Caco-2 (cell line): Measurements from ENCODE around the gene DEPDC5. TPM values are rescaled to one million over a fixed set of nuclear protein-coding genes. Genes with fewer than 3 reads are reported as not detected.
"Not testable (repeated sequence)": the region's sequence is repeated elsewhere in the genome, so short reads cannot be mapped to it uniquely, and the experiment has no call there.

Source experiments
- BruUV-seq: library from RNA; stranded (reverse); fragments of 400-500 nt; replicated peaks from 2 replicates; lab custom pipeline; 2021; lab: Mats Ljungman, UMichigan
- CTCF ChIA-PET: fragments of 300-600 bp; sonication (Branson Sonifier 250); formaldehyde crosslinking; loops from one replicate; lab custom pipeline; 2022; ENCODE audit warnings: antibody characterized with exemption; lab: Charles Lee
- POLR2A ChIA-PET: fragments of 300-600 bp; sonication (Branson Sonifier 250); formaldehyde crosslinking; loops from one replicate; lab custom pipeline; 2022; ENCODE audit warnings: antibody characterized with exemption; lab: Charles Lee
- DNase-seq, 2 experiments: peaks; one replicate each; pipeline versions ENCODE4 v3.0.0 to v3.0.0-alpha.2; 2020 to 2022
- H3K27me3 ChIP-seq: replicated peaks from 2 replicates; pipeline ENCODE4 v1.6.0; 2011; ENCODE audit warnings: low read length; ENCODE audit not compliant: control insufficient read depth, insufficient read depth
- H3K36me3 ChIP-seq: 2 replicates; pipeline ENCODE4 v1.5.1; 2011; ENCODE audit warnings: low read length; ENCODE audit not compliant: control insufficient read depth, insufficient read depth
- H3K4me1 ChIP-seq: fragments of 250-450 bp; sonication (Bioruptor Pico); 2 replicates; pipeline ENCODE4 v1.5.1; 2020; ENCODE audit warnings: mild to moderate bottlenecking
- H3K4me3 ChIP-seq: 2 replicates; pipeline ENCODE4 v1.5.1; 2011; ENCODE audit warnings: low read depth, mild to moderate bottlenecking, control low read depth, low read length
- H3K9me3 ChIP-seq: fragments of 250-450 bp; sonication (Bioruptor Pico); 2 replicates; pipeline ENCODE4 v1.5.1; 2020; ENCODE audit warnings: mild to moderate bottlenecking, moderate library complexity
- H3K27ac Mint-ChIP-seq: one replicate; pipeline ENCODE4 v1.8.0; 2022; ENCODE audit warnings: mixed read lengths; ENCODE audit not compliant: unreplicated experiment
- H3K27me3 Mint-ChIP-seq: one replicate; pipeline ENCODE4 v1.8.0; 2022; ENCODE audit warnings: mixed read lengths; ENCODE audit not compliant: insufficient read depth, unreplicated experiment
- H3K36me3 Mint-ChIP-seq: one replicate; pipeline ENCODE4 v1.8.0; 2022; ENCODE audit warnings: mild to moderate bottlenecking, mixed read lengths; ENCODE audit not compliant: insufficient read depth, unreplicated experiment
- H3K4me1 Mint-ChIP-seq: one replicate; pipeline ENCODE4 v1.8.0; 2022; ENCODE audit warnings: low read depth, mixed read lengths; ENCODE audit not compliant: unreplicated experiment
- H3K4me3 Mint-ChIP-seq: one replicate; pipeline ENCODE4 v1.8.0; 2022; ENCODE audit warnings: mild to moderate bottlenecking, moderate library complexity, mixed read lengths; ENCODE audit not compliant: unreplicated experiment
- H3K9me3 Mint-ChIP-seq: one replicate; pipeline ENCODE4 v1.8.0; 2022; ENCODE audit warnings: mixed read lengths; ENCODE audit not compliant: unreplicated experiment
- CTCF ChIP-seq, 2 experiments: fragments of 200-600 bp in 1 of 2; IDR thresholded peaks; 1 replicate in 1 of 2; 2 replicates in 1 of 2; pipeline versions ENCODE4 v1.5.1 to v1.8.0; 2011 to 2022; ENCODE audit warnings: antibody characterized with exemption in 1 of 2, control low read depth in 1 of 2, inconsistent platforms in 1 of 2, low read depth in 1 of 2, low read length in 1 of 2, mild to moderate bottlenecking in 1 of 2, moderate library complexity in 1 of 2; ENCODE audit not compliant: insufficient read depth in 1 of 2, severe bottlenecking in 1 of 2, unreplicated experiment in 1 of 2
- intact Hi-C: fragments of 100-400 bp; cut with micrococcal nuclease; formaldehyde crosslinking; loops from one replicate; pipeline ENCODE4 v1.10.0; 2022; ENCODE audit not compliant: unreplicated experiment
- total RNA-seq: library from RNA; stranded (reverse); gene quantifications from 2 replicates; pipeline ENCODE4 v1.2.3, GENCODE V29; 2022

DEPDC5 gene
- total RNA-seq, 1 experiment from 2014 or later = 19.4 TPM

DNA sequence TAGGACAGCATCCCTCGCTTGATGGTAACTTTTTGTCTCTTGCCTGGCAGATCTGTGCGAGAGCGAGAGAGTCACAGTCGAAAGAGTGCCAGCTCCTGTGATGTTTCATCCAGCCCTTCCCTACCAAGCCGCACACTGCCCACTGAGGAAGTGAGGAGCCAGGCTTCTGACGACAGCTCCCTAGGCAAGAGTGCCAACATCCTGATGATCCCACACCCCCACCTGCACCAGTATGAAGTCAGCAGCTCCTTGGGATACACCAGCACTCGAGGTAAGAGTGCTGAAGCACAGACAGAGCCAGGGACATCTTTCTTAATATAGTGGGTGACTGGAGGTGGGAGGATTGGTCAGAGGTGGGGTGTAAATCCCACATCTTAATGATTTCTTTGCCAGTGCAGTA, 61.1 kb downstream of the DEPDC5 start:
- TF ChIP-seq CTCF (IDR thresholded peaks at IDR 0.05; ENCODE audit: insufficient read depth in 1 of 2, low read depth in 1 of 2, low read length in 1 of 2, severe bottlenecking in 1 of 2, unreplicated experiment in 1 of 2) = no peak
- intact Hi-C loops = no loop called here
- peaks cover 4% of the 10 kb centered on the region; the same call in 1 of the 2 replicates for H3K4me1 ChIP-seq
- H3K27me3 ChIP-seq = no peaks in the 10 kb centered on the region
- no peaks in the 10 kb centered on the region for H3K27me3 Mint-ChIP-seq
- no peak overlapping the region for H3K4me3 Mint-ChIP-seq
- H3K36me3 Mint-ChIP-seq = peaks cover 45% of the 10 kb centered on the region
- no peaks in the 10 kb centered on the region for H3K9me3 ChIP-seq
- no TSS peak for BruUV-seq
- CTCF ChIA-PET = no interaction called here
- POLR2A ChIA-PET = no interaction called here
- H3K4me1 Mint-ChIP-seq = no peaks in the 10 kb centered on the region
- H3K36me3 ChIP-seq = peaks cover 3% of the 10 kb centered on the region
- H3K27ac Mint-ChIP-seq = no peak overlapping the region
- H3K9me3 Mint-ChIP-seq = no peaks in the 10 kb centered on the region
- DNase-seq = no peak
- no peak overlapping the region for H3K4me3 ChIP-seq

DNA sequence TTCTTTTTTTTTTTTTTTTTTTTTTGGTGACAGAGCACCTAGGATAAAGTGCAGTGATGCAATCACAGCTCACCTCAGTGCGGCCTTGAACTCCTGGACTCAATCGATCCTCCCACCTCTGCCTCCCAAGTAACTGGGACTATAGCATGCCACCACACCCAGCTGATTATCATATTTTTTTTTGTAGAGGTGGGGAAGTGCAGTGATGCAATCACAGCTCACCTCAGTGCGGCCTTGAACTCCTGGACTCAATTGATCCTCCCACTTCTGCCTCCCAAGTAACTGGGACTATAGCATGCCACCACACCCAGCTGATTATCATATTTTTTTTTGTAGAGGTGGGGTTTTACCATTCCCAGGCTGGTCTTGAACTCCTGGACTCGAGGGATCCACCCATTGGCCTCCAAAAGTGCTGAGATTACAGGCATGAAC, 61.6 kb downstream of the DEPDC5 start:
- H3K27me3 Mint-ChIP-seq, H3K4me3 ChIP-seq, H3K9me3 Mint-ChIP-seq, H3K4me1 ChIP-seq, CTCF ChIA-PET, DNase-seq, POLR2A ChIA-PET, intact Hi-C loops, H3K36me3 ChIP-seq, BruUV-seq, H3K4me1 Mint-ChIP-seq, H3K27me3 ChIP-seq, H3K9me3 ChIP-seq, H3K27ac Mint-ChIP-seq, H3K4me3 Mint-ChIP-seq: not testable (repeated sequence)
- H3K36me3 Mint-ChIP-seq = peaks cover 45% of the 10 kb centered on the region

DNA sequence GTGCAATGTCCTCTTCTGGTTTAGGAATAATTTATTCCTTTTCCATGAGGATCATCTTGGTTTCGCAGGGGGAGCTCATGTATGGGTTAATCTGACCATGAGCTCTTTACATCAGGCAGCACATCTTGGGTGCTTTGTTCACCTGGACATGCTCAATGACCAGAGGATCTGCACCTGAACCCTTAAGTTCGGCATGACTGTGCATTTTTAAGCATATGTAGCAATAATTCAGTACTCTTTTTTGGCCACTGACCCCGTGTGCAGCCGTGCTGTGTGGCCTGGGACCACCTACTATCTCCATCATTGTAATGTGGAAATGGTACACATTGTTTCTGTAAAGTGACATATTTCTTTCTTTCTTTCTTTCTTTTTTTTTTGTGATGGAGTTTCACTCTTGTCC, 62.9 kb downstream of the DEPDC5 start:
- Mint-ChIP-seq H3K36me3 (peaks cover 37% of the 10 kb centered on the region), H3K27me3 (no peaks in the 10 kb centered on the region), H3K4me1 (no peaks in the 10 kb centered on the region), H3K27ac (no peak overlapping the region), H3K4me3 (no peak overlapping the region), H3K9me3 (no peaks in the 10 kb centered on the region)
- no peaks in the 10 kb centered on the region for H3K9me3 ChIP-seq
- no peak for TF ChIP-seq CTCF (IDR thresholded peaks at IDR 0.05; ENCODE audit: insufficient read depth in 1 of 2, low read depth in 1 of 2, low read length in 1 of 2, severe bottlenecking in 1 of 2, unreplicated experiment in 1 of 2)
- H3K4me3 ChIP-seq = no peak overlapping the region
- peaks cover 4% of the 10 kb centered on the region; the same call in 1 of the 2 replicates for H3K4me1 ChIP-seq
- no peak for DNase-seq
- no peaks in the 10 kb centered on the region for H3K27me3 ChIP-seq
- no TSS peak for BruUV-seq
- intact Hi-C loops = no loop called here
- POLR2A ChIA-PET = no interaction called here
- CTCF ChIA-PET = no interaction called here
- peaks cover 3% of the 10 kb centered on the region for H3K36me3 ChIP-seq
